Thoracic aorta (tissue), 2 donors: ENCODE measurements around the gene OSBPL2. TPM values are rescaled to one million over a fixed set of nuclear protein-coding genes. Genes with fewer than 3 reads are reported as not detected.

ENCODE experiments used
- ATAC-seq: fragments of 150-250 bp; one replicate; pipeline ENCODE4 v1.8.0; 2017; ENCODE audit warnings: low read depth; ENCODE audit not compliant: insufficient number of reproducible peaks, low FRiP score
- DNase-seq: peaks from one replicate; pipeline ENCODE4 v3.0.0-alpha.2; 2020; ENCODE audit warnings: low spot score
- H3K27ac ChIP-seq, 2 donors: fragments of 200-600 bp; sonication (generic); 1 replicate in 1 of 2; 2 replicates in 1 of 2; pipeline ENCODE4 v1.5.1; 2016; ENCODE audit warnings: mild to moderate bottlenecking in 2 of 2, moderate library complexity in 2 of 2
- H3K27me3 ChIP-seq: fragments of 200-600 bp; sonication (generic); replicated peaks from 2 replicates; pipeline ENCODE4 v1.6.0; 2016; ENCODE audit warnings: mild to moderate bottlenecking; ENCODE audit not compliant: insufficient read depth
- H3K36me3 ChIP-seq: fragments of 200-600 bp; sonication (generic); one replicate; pipeline ENCODE4 v1.5.1; 2016
- H3K4me1 ChIP-seq, 2 donors: fragments of 200-600 bp; sonication (generic); 1 replicate in 1 of 2; 2 replicates in 1 of 2; pipeline versions ENCODE4 v1.5.1 to v1.6.0; 2016; ENCODE audit warnings: low read depth in 2 of 2, mild to moderate bottlenecking in 1 of 2; ENCODE audit not compliant: control insufficient read depth in 1 of 2
- H3K4me3 ChIP-seq: fragments of 200-600 bp; sonication (generic); 2 replicates; pipeline ENCODE4 v1.5.1; 2016; ENCODE audit warnings: mild to moderate bottlenecking
- H3K9me3 ChIP-seq: fragments of 200-600 bp; sonication (generic); 2 replicates; pipeline ENCODE4 v1.5.1; 2016
- CTCF ChIP-seq: fragments of 200-600 bp; sonication (generic); IDR thresholded peaks from one replicate; pipeline ENCODE4 v1.5.1; 2019; ENCODE audit warnings: antibody characterized with exemption
- total RNA-seq, 2 donors: library from RNA; depleted of rRNA; stranded (reverse); fragments of >200 nt; gene quantifications; one replicate each; pipeline versions ENCODE4 v1.1.0 to v1.2.3, GENCODE V29; 2016

The OSBPL2 gene
- total RNA-seq, 2 donors from 2014 or later, result 48.5 to 58.5 TPM

- peaks cover 17% of the 10 kb centered on the region for H3K36me3 ChIP-seq
Measured at GRCh38 chr20:62193079-62194025, 45.0 kb upstream of the OSBPL2 start.

GRCh38 chr20:62195075-62195405 is 43.3 kb upstream of the OSBPL2 start:
- Histone ChIP-seq H3K27me3 (no peaks in the 10 kb centered on the region), H3K27ac (no peak overlapping the region), H3K9me3 (no peaks in the 10 kb centered on the region), H3K4me1 (no peaks in the 10 kb centered on the region), H3K4me3 (no peak overlapping the region), H3K36me3 (peaks cover 26% of the 10 kb centered on the region)
- TF ChIP-seq CTCF, result no peak
- ATAC-seq, result no peak
- no peak for DNase-seq

More at GRCh38 chr20:62193079-62194025, 45.0 kb upstream of the OSBPL2 start:
- no peak for DNase-seq
- no peak for ATAC-seq
- Histone ChIP-seq H3K9me3 (no peaks in the 10 kb centered on the region), H3K4me1 (no peaks in the 10 kb centered on the region), H3K27me3 (no peaks in the 10 kb centered on the region), H3K27ac (no peak overlapping the region), H3K4me3 (no peak overlapping the region)
- no peak for TF ChIP-seq CTCF

- TF ChIP-seq CTCF, result no peak
- H3K9me3 ChIP-seq, result no peaks in the 10 kb centered on the region
- H3K4me1 ChIP-seq, result no peaks in the 10 kb centered on the region
- no peak overlapping the region for H3K27ac ChIP-seq
- DNase-seq (no peak), ATAC-seq (no peak)
- H3K27me3 ChIP-seq, result no peaks in the 10 kb centered on the region
- no peak overlapping the region for H3K4me3 ChIP-seq
- peaks cover 30% of the 10 kb centered on the region for H3K36me3 ChIP-seq
Measured at GRCh38 chr20:62195736-62196135, 42.6 kb upstream of the OSBPL2 start.

- Histone ChIP-seq H3K9me3 (no peaks in the 10 kb centered on the region), H3K27ac (no peak overlapping the region), H3K4me3 (no peak overlapping the region), H3K27me3 (no peaks in the 10 kb centered on the region), H3K36me3 (peaks cover 36% of the 10 kb centered on the region), H3K4me1 (no peaks in the 10 kb centered on the region)
- ATAC-seq, result no peak
- no peak for DNase-seq
- TF ChIP-seq CTCF, result no peak
Measured at GRCh38 chr20:62196286-62196685, 42.0 kb upstream of the OSBPL2 start.

- H3K9me3 ChIP-seq, result no peaks in the 10 kb centered on the region
- H3K36me3 ChIP-seq, result peaks cover 43% of the 10 kb centered on the region
- H3K4me1 ChIP-seq, result no peaks in the 10 kb centered on the region
- H3K4me3 ChIP-seq, result no peak overlapping the region
- no peak overlapping the region for H3K27ac ChIP-seq
- DNase-seq (no peak), ATAC-seq (no peak)
- H3K27me3 ChIP-seq, result no peaks in the 10 kb centered on the region
- TF ChIP-seq CTCF, result no peak
Measured at GRCh38 chr20:62197311-62197710, 41.0 kb upstream of the OSBPL2 start.
